A673 (cell line): Measurements from ENCODE around the gene NPAS2. TPM values are rescaled to one million over a fixed set of nuclear protein-coding genes. Genes with fewer than 3 reads are reported as not detected.

ENCODE experiments used
- BruUV-seq: library from RNA; stranded (reverse); fragments of 400-500 nt; replicated peaks from 2 replicates; lab custom pipeline; 2021; lab: Mats Ljungman, UMichigan
- CTCF ChIA-PET: fragments of 300-600 bp; sonication (Branson Sonifier 250); formaldehyde crosslinking; loops from one replicate; lab custom pipeline; 2022; ENCODE audit warnings: antibody characterized with exemption; lab: Charles Lee
- POLR2A ChIA-PET: fragments of 300-600 bp; sonication (Branson Sonifier 250); formaldehyde crosslinking; loops from one replicate; lab custom pipeline; 2022; ENCODE audit warnings: antibody characterized with exemption; ENCODE audit not compliant: low non-redundant PET; lab: Charles Lee
- DNase-seq: peaks from one replicate; pipeline ENCODE4 v3.0.0-alpha.2; 2015; ENCODE audit warnings: low spot score
- H3K27ac ChIP-seq: fragments of 200-600 bp; sonication (generic); 2 replicates; pipeline ENCODE4 v1.5.1; 2016; ENCODE audit warnings: mixed run types, low read depth, mild to moderate bottlenecking, mixed read lengths, antibody characterized with exemption, low read length; ENCODE audit not compliant: poor library complexity, severe bottlenecking
- H3K27me3 ChIP-seq: fragments of 200-600 bp; sonication (generic); replicated peaks from 2 replicates; pipeline ENCODE4 v1.6.1; 2017; ENCODE audit warnings: mixed run types, low read depth, mild to moderate bottlenecking, mixed read lengths, antibody characterized with exemption, low read length; ENCODE audit not compliant: insufficient read depth, poor library complexity
- H3K36me3 ChIP-seq: fragments of 200-600 bp; sonication (generic); 2 replicates; pipeline ENCODE4 v1.6.1; 2016; ENCODE audit warnings: mixed run types, mild to moderate bottlenecking, mixed read lengths, antibody characterized with exemption, low read length; ENCODE audit not compliant: insufficient read depth, poor library complexity, severe bottlenecking
- H3K4me1 ChIP-seq: fragments of 200-600 bp; sonication (generic); 2 replicates; pipeline ENCODE4 v1.6.1; 2017; ENCODE audit warnings: mixed run types, mild to moderate bottlenecking, mixed read lengths, antibody characterized with exemption, low read length; ENCODE audit not compliant: insufficient read depth, poor library complexity, severe bottlenecking
- H3K4me3 ChIP-seq: fragments of 200-600 bp; sonication (generic); 2 replicates; pipeline ENCODE4 v1.5.1; 2016; ENCODE audit warnings: low read depth, mixed run types, mild to moderate bottlenecking, mixed read lengths, low read length; ENCODE audit not compliant: poor library complexity, severe bottlenecking
- H3K9me3 ChIP-seq: fragments of 200-600 bp; sonication (generic); 2 replicates; pipeline ENCODE4 v1.6.1; 2016; ENCODE audit warnings: mixed run types, low read depth, mild to moderate bottlenecking, mixed read lengths, antibody characterized with exemption, low read length; ENCODE audit not compliant: poor library complexity, severe bottlenecking
- EZH2 ChIP-seq: fragments of 200-600 bp; sonication (generic); IDR thresholded peaks from 2 replicates; pipeline ENCODE4 v1.6.1; 2017; ENCODE audit warnings: borderline replicate concordance, low read depth, mild to moderate bottlenecking, mixed read lengths, antibody characterized with exemption, low read length; ENCODE audit not compliant: poor library complexity, severe bottlenecking
- intact Hi-C: fragments of 100-400 bp; cut with micrococcal nuclease; formaldehyde crosslinking; loops from one replicate; pipeline ENCODE4 v1.10.0; 2022; ENCODE audit not compliant: unreplicated experiment
- total RNA-seq: library from RNA; stranded (reverse); gene quantifications from 2 replicates; pipeline ENCODE4 v1.2.3, GENCODE V29; 2021
- TF ChIP-seq, protein P1 (sequence below): fragments of 300-800, 200-600 bp; sonication (generic); conservative IDR thresholded peaks from 2 replicates; pipeline ENCODE4 v1.5.1; 2017; ENCODE audit warnings: low read depth, mild to moderate bottlenecking, antibody characterized with exemption, low read length, moderate library complexity, mixed read lengths

The NPAS2 gene
- total RNA-seq, 1 experiment from 2014 or later: 9.4 TPM

DNA sequence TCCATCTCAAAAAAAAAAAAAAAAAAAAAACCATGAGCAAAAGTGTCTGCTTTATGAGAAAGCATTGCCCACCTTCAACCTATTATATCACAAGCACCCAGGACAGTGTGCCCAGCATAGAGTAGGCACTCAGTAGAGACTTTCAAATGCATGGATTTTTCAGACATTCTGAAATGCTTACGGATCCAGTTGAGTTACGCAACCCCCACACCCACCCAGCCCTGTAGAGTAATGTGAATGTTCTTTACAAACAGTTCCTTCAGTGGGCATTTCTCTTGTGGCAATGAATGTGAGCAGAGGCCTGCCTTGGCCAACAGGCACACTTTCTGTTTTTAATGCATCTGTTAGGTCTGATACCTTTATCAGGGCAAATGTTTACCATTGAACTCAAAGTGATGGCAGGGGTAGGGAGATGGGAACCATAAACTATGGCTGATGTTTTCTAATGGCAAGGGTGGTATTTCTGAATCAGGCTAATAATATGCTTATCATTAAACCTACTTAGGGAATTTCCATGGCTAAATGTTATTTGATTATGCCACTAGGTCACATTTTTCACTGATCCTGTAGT is 117.1 kb downstream of the NPAS2 start:
- Histone ChIP-seq H3K36me3 (no peaks in the 10 kb centered on the region), H3K27me3 (no peaks in the 10 kb centered on the region), H3K27ac (no peak overlapping the region), H3K4me3 (no peak overlapping the region), H3K4me1 (peaks cover 7% of the 10 kb centered on the region), H3K9me3 (no peaks in the 10 kb centered on the region)
- BruUV-seq: no TSS peak
- CTCF ChIA-PET: no interaction called here
- no peak for TF ChIP-seq EZH2
- TF ChIP-seq, protein P1, sequence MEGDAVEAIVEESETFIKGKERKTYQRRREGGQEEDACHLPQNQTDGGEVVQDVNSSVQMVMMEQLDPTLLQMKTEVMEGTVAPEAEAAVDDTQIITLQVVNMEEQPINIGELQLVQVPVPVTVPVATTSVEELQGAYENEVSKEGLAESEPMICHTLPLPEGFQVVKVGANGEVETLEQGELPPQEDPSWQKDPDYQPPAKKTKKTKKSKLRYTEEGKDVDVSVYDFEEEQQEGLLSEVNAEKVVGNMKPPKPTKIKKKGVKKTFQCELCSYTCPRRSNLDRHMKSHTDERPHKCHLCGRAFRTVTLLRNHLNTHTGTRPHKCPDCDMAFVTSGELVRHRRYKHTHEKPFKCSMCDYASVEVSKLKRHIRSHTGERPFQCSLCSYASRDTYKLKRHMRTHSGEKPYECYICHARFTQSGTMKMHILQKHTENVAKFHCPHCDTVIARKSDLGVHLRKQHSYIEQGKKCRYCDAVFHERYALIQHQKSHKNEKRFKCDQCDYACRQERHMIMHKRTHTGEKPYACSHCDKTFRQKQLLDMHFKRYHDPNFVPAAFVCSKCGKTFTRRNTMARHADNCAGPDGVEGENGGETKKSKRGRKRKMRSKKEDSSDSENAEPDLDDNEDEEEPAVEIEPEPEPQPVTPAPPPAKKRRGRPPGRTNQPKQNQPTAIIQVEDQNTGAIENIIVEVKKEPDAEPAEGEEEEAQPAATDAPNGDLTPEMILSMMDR: no peak
- POLR2A ChIA-PET: no interaction called here
- DNase-seq: no peak
- intact Hi-C loops: no loop called here

DNA sequence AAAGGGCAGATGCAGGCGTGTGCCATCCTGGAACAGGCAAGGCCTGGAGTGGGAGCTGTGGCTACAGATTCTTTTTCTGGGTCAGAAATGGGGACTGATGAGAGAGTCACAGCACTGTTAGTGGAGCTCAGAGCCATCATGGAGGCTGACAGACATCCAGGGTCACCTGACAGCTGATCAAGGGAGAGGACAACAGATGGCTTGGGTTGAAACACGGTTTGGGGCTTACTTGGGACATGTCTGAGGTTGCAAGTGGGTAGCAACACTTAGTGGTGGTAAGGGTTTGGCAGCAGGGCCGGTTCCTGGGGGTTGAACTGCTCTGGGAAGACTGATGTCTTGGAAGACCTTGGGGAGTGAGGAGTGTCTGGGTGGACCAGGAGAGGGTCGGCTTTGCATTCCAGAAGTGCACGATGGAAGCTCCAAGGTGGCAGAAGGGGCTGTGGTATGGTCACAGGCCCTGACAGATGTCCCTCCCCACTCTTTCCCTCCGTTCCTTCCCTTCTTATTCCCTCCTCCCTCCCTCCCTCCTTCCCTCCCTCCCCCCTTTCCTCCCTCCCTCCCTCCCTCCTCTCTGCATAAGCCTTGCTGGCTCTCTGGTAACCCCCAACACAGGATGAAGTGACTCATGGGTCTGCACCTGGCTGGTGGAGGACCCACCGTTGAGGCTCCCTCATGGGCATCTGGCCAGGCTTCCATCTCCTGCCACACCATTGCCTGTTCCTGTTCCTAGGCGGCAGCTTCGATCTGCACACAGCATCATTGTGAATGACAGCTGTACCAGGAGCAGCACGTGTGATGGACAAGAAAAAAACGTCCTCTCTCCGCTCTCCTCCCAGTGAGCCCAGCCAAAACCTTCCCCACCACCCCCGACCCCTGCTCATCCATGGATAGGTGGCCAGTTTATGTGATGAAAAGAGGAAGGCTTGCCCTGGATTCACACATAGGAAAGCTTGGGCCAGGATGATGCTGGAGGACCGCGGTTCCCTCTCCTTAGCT is 118.4 kb downstream of the NPAS2 start:
- Histone ChIP-seq H3K4me1 (peaks cover 7% of the 10 kb centered on the region), H3K9me3 (no peaks in the 10 kb centered on the region), H3K36me3 (no peaks in the 10 kb centered on the region), H3K4me3 (no peak overlapping the region), H3K27me3 (no peaks in the 10 kb centered on the region), H3K27ac (no peak overlapping the region)
- intact Hi-C loops: no loop called here
- CTCF ChIA-PET: no interaction called here
- POLR2A ChIA-PET: no interaction called here
- no TSS peak for BruUV-seq
- DNase-seq: no peak
- TF ChIP-seq, protein P1: no peak
- TF ChIP-seq EZH2: no peak

DNA sequence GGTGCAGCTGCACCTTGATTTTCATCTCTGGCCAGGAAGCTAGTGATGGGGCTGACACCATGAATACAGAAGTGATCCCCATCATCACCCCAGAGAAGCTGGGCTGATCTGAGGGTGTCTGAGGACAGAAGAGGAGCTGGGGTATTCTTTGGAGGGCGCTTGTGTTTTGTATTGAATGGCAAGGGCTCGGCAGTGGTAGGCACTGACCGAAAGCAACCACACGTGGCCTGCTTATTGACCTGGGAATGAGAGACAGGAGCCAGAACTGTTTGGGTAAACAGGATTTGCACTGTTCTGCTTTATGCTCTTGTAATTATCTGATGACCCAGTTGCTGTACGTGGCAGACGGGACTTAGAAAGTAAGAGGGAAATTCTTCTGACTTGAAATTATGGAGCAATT is 119.5 kb downstream of the NPAS2 start:
- BruUV-seq: no TSS peak
- Histone ChIP-seq H3K36me3 (no peaks in the 10 kb centered on the region), H3K27ac (no peak overlapping the region), H3K9me3 (no peaks in the 10 kb centered on the region), H3K27me3 (no peaks in the 10 kb centered on the region), H3K4me1 (peaks cover 7% of the 10 kb centered on the region), H3K4me3 (no peak overlapping the region)
- ChIA-PET POLR2A (no interaction called here), CTCF (interaction anchor here (0.5 kb wide), 1 partner anchor 329 kb away, joined by 3 read pairs; no protein-coding TSS in a partner anchor)
- DNase-seq: no peak
- TF ChIP-seq, protein P1: no peak
- TF ChIP-seq EZH2: no peak
- intact Hi-C loops: no loop called here
